HUES64 (cell line): Measurements from ENCODE around the gene CD99L2.

Source experiments
- H3K27ac ChIP-seq: 2 replicates; pipeline ENCODE4 v1.7.0; 2013; ENCODE audit warnings: low read depth, low read length, inconsistent platforms
- H3K27me3 ChIP-seq: 2 replicates; pipeline ENCODE4 v1.6.1; 2013; ENCODE audit warnings: mild to moderate bottlenecking, low read length; ENCODE audit not compliant: insufficient read depth
- H3K36me3 ChIP-seq: 2 replicates; pipeline ENCODE4 v1.6.1; 2013; ENCODE audit warnings: mild to moderate bottlenecking, low read length; ENCODE audit not compliant: insufficient read depth
- H3K4me1 ChIP-seq: 2 replicates; pipeline ENCODE4 v1.6.1; 2013; ENCODE audit warnings: mild to moderate bottlenecking, low read length, moderate library complexity; ENCODE audit not compliant: insufficient read depth
- H3K4me3 ChIP-seq: 2 replicates; pipeline ENCODE4 v1.5.1; 2013; ENCODE audit warnings: mild to moderate bottlenecking, low read length, moderate library complexity
- H3K9ac ChIP-seq: 2 replicates; pipeline ENCODE4 v1.6.1; 2013; ENCODE audit warnings: mild to moderate bottlenecking, low read depth, low read length
- H3K9me3 ChIP-seq: 2 replicates; pipeline ENCODE4 v1.6.1; 2013; ENCODE audit warnings: low read depth, low read length; ENCODE audit not compliant: insufficient read depth
- WGBS: fragments of 150-250, 120-280 bp; methylation state at CpG from one replicate; pipeline ENCODE4 v1.1.7; 2013; ENCODE audit warnings: missing lambda C conversion rate; 5-methylcytosine and 5-hydroxymethylcytosine counted together

CD99L2 gene

DNA sequence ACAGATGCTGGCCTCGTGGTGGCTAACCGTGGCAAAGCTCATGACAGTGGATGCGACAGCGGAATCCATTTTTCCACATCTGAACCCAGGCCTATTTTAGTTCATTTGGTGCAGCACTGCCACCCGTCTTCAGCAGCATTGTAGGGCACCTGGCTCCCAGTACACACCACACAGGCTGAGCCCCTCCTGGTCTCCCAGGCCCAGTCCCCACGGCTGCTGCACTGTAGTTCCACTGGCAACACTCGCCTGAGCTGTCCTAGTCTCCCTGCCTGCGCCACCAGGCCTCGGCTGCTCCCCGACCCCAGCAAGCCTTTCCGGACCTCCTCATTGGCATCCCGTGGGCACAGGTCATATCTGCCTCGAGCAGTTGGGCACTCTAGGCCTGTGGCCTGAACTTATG lies 129.1 kb downstream of the CD99L2 start:
- Histone ChIP-seq H3K27ac (no peak overlapping the region), H3K9me3 (no peaks in the 10 kb centered on the region), H3K4me3 (no peak overlapping the region), H3K4me1 (peaks cover 3% of the 10 kb centered on the region; the same call in 1 of the 2 replicates), H3K27me3 (no peaks in the 10 kb centered on the region), H3K9ac (no peak overlapping the region), H3K36me3 (peaks cover 2% of the 10 kb centered on the region; the same call in 1 of the 2 replicates)
- 95% methylated on average over 13 of the region's 13 CpGs for WGBS

DNA sequence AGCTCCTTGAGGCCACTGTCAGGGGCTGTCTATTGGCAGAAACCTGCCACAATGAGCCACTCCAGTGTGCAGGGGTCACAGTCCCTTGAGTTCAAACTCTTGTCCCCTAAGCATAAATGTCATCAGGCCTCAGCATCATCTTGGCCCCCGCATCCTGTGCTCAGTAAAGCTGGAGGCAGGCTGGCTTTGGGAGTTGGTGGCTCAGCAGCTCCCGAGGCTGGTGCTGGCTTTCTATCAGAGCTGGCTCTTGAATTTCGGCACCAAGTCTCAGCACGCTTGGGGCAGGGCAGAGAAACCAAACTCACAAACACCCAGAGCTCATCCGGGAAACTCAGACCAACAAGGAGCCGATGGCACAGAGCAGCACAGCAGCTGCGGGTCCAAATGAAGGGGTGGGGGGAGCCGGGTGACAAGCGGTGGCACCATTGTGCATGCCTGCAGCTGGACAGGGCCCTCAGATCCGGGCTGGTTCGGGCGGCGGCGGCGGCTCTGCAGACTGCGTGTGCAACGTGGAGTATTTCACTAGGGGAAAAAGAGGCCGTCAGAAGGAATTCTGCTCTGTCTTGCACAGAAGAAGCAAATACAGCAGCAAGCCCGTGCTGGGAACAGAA lies 129.8 kb downstream of the CD99L2 start:
- H3K9ac ChIP-seq, result no peak overlapping the region
- H3K27ac ChIP-seq, result no peak overlapping the region
- H3K4me3 ChIP-seq, result no peak overlapping the region
- H3K36me3 ChIP-seq, result peaks cover 2% of the 10 kb centered on the region; the same call in 1 of the 2 replicates
- H3K27me3 ChIP-seq, result no peaks in the 10 kb centered on the region
- H3K4me1 ChIP-seq, result peaks cover 3% of the 10 kb centered on the region; the same call in 1 of the 2 replicates
- WGBS, result 97% methylated on average over 19 of the region's 19 CpGs
- H3K9me3 ChIP-seq, result no peaks in the 10 kb centered on the region

DNA sequence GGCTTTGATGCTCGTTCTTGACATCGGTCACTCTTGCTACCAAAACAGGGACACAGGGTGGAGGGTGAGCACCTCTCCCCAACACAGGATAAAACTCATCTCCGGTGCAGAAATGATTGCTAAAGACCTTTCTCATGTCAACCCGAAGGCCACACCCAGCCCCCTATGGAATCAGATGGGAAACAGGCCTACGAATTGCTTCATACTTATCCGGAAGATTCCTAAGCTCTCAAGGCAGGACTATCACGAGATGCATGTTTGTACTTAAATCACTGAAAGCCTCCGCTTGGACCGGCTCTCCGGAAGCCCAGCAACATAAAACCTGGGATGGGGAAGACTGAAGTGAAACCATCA lies 130.4 kb downstream of the CD99L2 start:
- Histone ChIP-seq H3K9me3 (no peaks in the 10 kb centered on the region), H3K4me3 (no peak overlapping the region), H3K4me1 (peaks cover 3% of the 10 kb centered on the region; the same call in 1 of the 2 replicates), H3K9ac (no peak overlapping the region), H3K36me3 (peaks cover 2% of the 10 kb centered on the region; the same call in 1 of the 2 replicates), H3K27ac (no peak overlapping the region), H3K27me3 (no peaks in the 10 kb centered on the region)
- WGBS, result 95% methylated on average over 10 of the region's 10 CpGs

DNA sequence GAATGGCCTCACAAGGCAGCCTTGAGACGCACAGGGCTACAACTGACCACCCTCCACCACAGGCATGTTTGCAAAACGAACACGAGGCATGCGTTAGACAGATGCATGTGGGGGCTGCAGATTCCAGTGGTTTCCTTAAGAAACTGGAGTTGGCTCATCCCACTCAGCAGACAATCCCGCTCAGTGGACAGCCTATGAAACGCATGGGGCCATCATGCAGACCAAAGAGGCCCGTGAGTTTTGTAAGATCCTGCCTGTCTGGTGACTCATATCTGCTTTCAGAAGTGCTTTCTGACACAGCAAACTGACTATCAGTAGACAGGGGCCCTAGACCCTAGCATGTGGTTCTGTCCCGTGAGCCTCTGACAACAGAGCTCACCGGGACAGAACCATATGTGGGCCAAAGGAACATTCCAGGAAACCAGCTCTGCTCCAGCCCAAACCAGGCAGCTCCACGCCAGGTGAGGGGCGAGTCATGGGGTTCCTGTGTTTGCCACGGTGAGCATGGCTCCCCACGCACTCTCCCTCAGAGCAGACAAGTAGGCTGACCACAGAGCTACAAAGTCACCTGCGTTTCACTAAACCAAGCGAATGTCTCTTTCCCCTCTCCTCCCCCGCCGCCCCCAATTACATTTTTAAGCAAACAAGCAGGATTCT lies 130.9 kb downstream of the CD99L2 start:
- Histone ChIP-seq H3K36me3 (peaks cover 2% of the 10 kb centered on the region; the same call in 1 of the 2 replicates), H3K9ac (no peak overlapping the region), H3K9me3 (no peaks in the 10 kb centered on the region), H3K27ac (no peak overlapping the region), H3K4me1 (peaks cover 3% of the 10 kb centered on the region; the same call in 1 of the 2 replicates), H3K27me3 (no peaks in the 10 kb centered on the region), H3K4me3 (no peak overlapping the region)
- 92% methylated on average over 17 of the region's 17 CpGs for WGBS

DNA sequence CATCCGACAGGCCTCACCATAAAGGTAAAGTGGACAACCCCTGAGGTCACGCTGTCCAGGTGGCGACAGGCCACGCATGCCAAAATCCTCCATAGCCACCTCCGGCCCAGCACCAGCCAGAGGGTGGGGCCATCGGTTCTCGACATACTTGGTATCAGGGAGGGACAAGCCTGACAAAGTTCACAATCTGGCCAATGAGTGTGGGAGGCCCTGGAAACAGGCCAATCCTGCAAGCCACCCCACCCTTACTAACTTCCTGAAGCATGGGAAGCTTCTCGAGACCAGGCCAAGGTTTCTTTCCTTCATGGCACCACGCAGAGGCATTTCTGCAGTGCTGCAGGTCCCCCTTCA lies 131.4 kb downstream of the CD99L2 start:
- H3K9me3 ChIP-seq, result no peaks in the 10 kb centered on the region
- H3K9ac ChIP-seq, result no peak overlapping the region
- H3K27me3 ChIP-seq, result no peaks in the 10 kb centered on the region
- peaks cover 2% of the 10 kb centered on the region; the same call in 1 of the 2 replicates for H3K36me3 ChIP-seq
- H3K4me3 ChIP-seq, result no peak overlapping the region
- H3K27ac ChIP-seq, result no peak overlapping the region
- WGBS, result 89% methylated on average over 9 of the region's 9 CpGs
- H3K4me1 ChIP-seq, result peaks cover 3% of the 10 kb centered on the region; the same call in 1 of the 2 replicates

DNA sequence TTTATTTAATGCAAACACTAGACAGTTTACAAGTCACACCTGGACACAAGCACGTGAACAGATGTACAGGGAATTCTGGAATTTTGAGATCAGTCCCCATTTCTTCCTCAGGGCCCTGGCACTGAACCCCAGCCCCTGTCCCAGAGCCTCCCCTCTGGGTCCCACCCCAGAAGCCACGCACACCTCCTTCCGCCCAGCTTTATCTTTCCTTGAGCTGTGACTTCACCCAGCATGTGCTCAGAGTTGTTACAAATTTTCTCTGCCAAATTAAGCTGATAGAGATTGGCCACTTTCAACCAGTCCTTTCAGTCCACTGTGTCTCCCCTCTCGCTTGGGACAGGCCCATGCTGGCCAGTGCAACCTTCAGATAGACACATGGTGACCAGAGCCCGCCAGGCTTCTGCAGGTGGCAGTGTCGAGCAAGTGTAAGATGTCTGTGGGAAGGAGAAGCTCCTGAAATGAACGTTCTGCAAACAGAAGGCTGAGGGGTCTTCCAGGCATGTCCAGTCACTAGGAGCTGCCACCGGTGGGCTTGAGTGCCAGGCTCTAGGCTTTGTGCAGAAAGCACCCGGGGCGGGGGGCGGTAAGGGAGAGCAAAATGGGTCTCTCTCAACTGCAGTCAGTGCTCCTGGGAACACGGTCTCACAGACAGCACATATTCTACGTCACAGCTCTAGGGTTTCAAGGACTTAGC lies 132.0 kb downstream of the CD99L2 start:
- Histone ChIP-seq H3K9ac (no peak overlapping the region), H3K9me3 (no peaks in the 10 kb centered on the region), H3K27me3 (no peaks in the 10 kb centered on the region), H3K36me3 (peaks cover 2% of the 10 kb centered on the region; the same call in 1 of the 2 replicates), H3K4me3 (no peak overlapping the region), H3K4me1 (peaks cover 3% of the 10 kb centered on the region; the same call in 1 of the 2 replicates), H3K27ac (no peak overlapping the region)
- 87% methylated on average over 13 of the region's 13 CpGs for WGBS

DNA sequence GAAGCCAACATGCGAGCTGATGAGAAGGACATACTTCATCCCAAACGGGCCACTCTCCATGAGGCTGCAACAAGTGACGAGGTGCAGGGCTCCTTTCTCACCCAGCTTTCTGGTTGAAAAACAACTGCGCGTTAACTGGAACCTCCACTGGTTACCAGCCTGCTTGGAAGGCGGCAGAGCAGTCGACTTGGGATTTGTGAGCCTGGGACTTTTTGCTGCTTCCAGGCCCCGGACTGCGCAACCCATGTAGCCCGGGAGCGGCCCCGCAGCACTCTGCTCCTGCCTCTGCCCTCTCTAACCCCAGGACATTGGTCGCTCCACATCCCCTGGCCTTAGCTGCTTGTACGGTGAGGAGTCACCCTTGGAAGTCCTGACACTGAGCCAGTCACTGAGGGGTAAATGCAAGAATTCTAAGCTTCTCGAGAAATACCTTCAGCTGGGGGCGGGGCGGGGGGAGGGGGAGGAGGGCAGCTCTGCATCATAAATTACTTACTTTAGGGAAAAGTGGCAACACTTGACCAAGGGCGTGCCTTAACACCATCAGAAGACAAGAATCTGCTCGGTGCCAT lies 132.6 kb downstream of the CD99L2 start:
- H3K36me3 ChIP-seq, result peaks cover 2% of the 10 kb centered on the region; the same call in 1 of the 2 replicates
- 81% methylated on average over 16 of the region's 19 CpGs for WGBS
- H3K4me1 ChIP-seq, result peaks cover 5% of the 10 kb centered on the region; the same call in 1 of the 2 replicates
- no peaks in the 10 kb centered on the region for H3K9me3 ChIP-seq
- H3K4me3 ChIP-seq, result no peak overlapping the region
- H3K9ac ChIP-seq, result no peak overlapping the region
- no peak overlapping the region; the same call in 1 of the 2 replicates for H3K27ac ChIP-seq
- H3K27me3 ChIP-seq, result no peaks in the 10 kb centered on the region

DNA sequence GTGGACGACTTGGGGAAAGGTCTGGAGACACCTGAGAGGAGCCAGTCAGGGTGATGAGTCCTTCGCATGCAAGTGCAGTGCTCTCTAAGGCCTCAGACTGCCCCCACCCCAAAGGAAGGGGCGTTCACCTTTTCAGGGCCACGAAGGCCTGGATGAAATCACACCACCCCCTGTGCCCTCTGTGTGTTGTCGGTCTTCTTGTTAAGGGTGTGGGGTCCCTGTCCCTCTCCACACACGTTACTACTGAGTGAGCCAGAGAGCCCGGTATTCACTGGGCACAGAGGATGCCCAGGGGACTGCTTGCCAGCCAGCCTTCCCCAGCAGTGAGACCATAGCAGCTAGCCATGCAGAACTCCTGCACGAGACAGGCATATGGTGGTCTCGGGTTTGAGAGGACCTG lies 133.2 kb downstream of the CD99L2 start:
- Histone ChIP-seq H3K9me3 (no peaks in the 10 kb centered on the region), H3K4me3 (no peak overlapping the region), H3K36me3 (peaks cover 2% of the 10 kb centered on the region; the same call in 1 of the 2 replicates), H3K27me3 (no peaks in the 10 kb centered on the region), H3K9ac (no peak overlapping the region), H3K4me1 (peaks cover 5% of the 10 kb centered on the region; the same call in 1 of the 2 replicates), H3K27ac (no peak overlapping the region; the same call in 1 of the 2 replicates)
- 93% methylated on average over 8 of the region's 9 CpGs for WGBS

DNA sequence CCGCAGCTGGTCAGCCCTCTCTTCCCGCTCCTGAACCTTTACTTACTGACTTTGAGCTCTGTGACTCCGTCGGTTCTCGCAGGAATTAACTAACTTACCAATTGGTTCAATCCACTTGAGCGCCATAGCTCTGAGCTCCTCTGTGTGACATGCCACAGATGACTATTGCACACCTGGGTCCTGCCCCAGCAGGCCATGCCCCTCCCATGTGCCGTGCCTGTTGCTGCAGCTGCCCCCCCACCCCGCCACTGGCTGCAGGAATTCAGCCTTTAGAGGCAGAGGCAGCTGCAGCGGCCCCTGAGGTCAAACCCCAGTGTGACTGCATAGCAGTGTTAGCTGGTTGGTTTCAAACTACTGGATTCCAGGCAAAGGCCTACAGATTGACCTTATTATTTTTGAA lies 134.7 kb downstream of the CD99L2 start:
- Histone ChIP-seq H3K27me3 (no peaks in the 10 kb centered on the region), H3K9ac (no peak overlapping the region), H3K4me3 (no peak overlapping the region), H3K4me1 (peaks cover 5% of the 10 kb centered on the region; the same call in 1 of the 2 replicates), H3K9me3 (no peaks in the 10 kb centered on the region), H3K36me3 (peaks cover 2% of the 10 kb centered on the region; the same call in 1 of the 2 replicates), H3K27ac (no peak overlapping the region)
- 79% methylated on average over 9 of the region's 9 CpGs for WGBS

DNA sequence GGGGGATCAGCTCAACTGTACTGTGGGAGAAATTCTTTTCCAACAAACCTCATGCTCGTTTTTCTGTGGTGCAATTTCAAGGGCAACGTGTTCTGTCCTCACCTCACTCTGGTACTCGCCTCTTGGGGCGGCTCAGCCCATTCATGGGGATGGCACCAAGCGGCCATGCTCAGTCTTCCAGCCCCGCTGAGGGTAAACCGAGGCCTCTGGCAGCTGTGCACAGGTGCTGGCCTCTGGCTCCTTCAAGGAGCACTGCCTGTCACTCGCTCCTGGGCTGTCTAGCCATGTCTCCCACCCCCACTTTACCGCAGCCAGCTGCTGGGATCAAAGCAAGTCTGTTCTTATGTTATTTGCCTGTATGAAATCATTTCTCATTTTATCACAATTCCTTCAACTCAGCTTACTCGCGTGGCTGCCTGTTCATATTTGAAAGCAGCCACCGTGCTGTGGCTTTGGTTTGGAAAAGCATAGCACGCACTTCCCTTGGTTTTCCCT lies 135.1 kb downstream of the CD99L2 start:
- 92% methylated on average over 13 of the region's 13 CpGs for WGBS
- H3K9me3 ChIP-seq, result no peaks in the 10 kb centered on the region

More for the DNA sequence above, 135.1 kb downstream of the CD99L2 start:
- no peak overlapping the region for H3K4me3 ChIP-seq
- peaks cover under 1% of the 10 kb centered on the region; the same call in 1 of the 2 replicates for H3K36me3 ChIP-seq
- H3K4me1 ChIP-seq, result peaks cover 5% of the 10 kb centered on the region; the same call in 1 of the 2 replicates
- no peak overlapping the region for H3K9ac ChIP-seq
- no peaks in the 10 kb centered on the region for H3K27me3 ChIP-seq
- no peak overlapping the region for H3K27ac ChIP-seq
